ENCODE measurements around the gene GATAD2B.
"Not testable (repeated sequence)": the region's sequence is repeated elsewhere in the genome, so short reads cannot be mapped to it uniquely, and the experiment has no call there.

GATAD2B gene

GRCh38 chr1:153767519-153767918 is 155.3 kb downstream of the GATAD2B start:
- H3K4me1 ChIP-seq (ENCODE audit: low read depth, poor library complexity, severe bottlenecking) = no peaks in the 10 kb centered on the region
- no peak for TF ChIP-seq CTCF (conservative IDR thresholded peaks at IDR 0.05; ENCODE audit: low read depth, low read length)
- H4K20me1 ChIP-seq (ENCODE audit: insufficient read depth) = no peaks in the 10 kb centered on the region
- no peaks in the 10 kb centered on the region for H3K27me3 ChIP-seq (ENCODE audit: insufficient read depth, low read depth)
- no peak overlapping the region for H3K27ac ChIP-seq
- no peaks in the 10 kb centered on the region for H3K36me3 ChIP-seq (ENCODE audit: insufficient read depth)
- no peak overlapping the region for H2AFZ ChIP-seq (ENCODE audit: low read depth)
- no peak overlapping the region for H3K9ac ChIP-seq
- H3K4me3 ChIP-seq (IDR thresholded peaks at IDR 0.05; ENCODE audit: insufficient read depth, low read depth, low read length) = no peak overlapping the region
- no peak overlapping the region for H3K4me2 ChIP-seq
- no peaks in the 10 kb centered on the region for H3K79me2 ChIP-seq (ENCODE audit: insufficient read depth, low read depth)

- not testable (repeated sequence) for H4K20me1 ChIP-seq (ENCODE audit: insufficient read depth); H3K79me2 ChIP-seq (ENCODE audit: insufficient read depth, low read depth); H3K27me3 ChIP-seq (ENCODE audit: insufficient read depth, low read depth); H3K27ac ChIP-seq; H3K9ac ChIP-seq; H3K36me3 ChIP-seq (ENCODE audit: insufficient read depth); H3K4me1 ChIP-seq (ENCODE audit: low read depth, poor library complexity, severe bottlenecking); H3K4me2 ChIP-seq; H2AFZ ChIP-seq (ENCODE audit: low read depth); H3K4me3 ChIP-seq (IDR thresholded peaks at IDR 0.05; ENCODE audit: insufficient read depth, low read depth, low read length)
These were observed 156.1 kb downstream of the GATAD2B start for GRCh38 chr1:153766663-153767062.

GRCh38 chr1:153764310-153764709 is 158.5 kb downstream of the GATAD2B start:
- no peaks in the 10 kb centered on the region for H3K4me1 ChIP-seq (ENCODE audit: low read depth, poor library complexity, severe bottlenecking)
- no peak for TF ChIP-seq CTCF (conservative IDR thresholded peaks at IDR 0.05; ENCODE audit: low read depth, low read length)
- H3K9ac ChIP-seq = no peak overlapping the region
- H3K27me3 ChIP-seq (ENCODE audit: insufficient read depth, low read depth) = no peaks in the 10 kb centered on the region
- H3K4me2 ChIP-seq = no peak overlapping the region
- no peaks in the 10 kb centered on the region for H3K79me2 ChIP-seq (ENCODE audit: insufficient read depth, low read depth)
- no peak overlapping the region for H2AFZ ChIP-seq (ENCODE audit: low read depth)
- H4K20me1 ChIP-seq (ENCODE audit: insufficient read depth) = no peaks in the 10 kb centered on the region
- H3K4me3 ChIP-seq (IDR thresholded peaks at IDR 0.05; ENCODE audit: insufficient read depth, low read depth, low read length) = no peak overlapping the region
- no peaks in the 10 kb centered on the region for H3K36me3 ChIP-seq (ENCODE audit: insufficient read depth)
- no peak overlapping the region for H3K27ac ChIP-seq

DNA sequence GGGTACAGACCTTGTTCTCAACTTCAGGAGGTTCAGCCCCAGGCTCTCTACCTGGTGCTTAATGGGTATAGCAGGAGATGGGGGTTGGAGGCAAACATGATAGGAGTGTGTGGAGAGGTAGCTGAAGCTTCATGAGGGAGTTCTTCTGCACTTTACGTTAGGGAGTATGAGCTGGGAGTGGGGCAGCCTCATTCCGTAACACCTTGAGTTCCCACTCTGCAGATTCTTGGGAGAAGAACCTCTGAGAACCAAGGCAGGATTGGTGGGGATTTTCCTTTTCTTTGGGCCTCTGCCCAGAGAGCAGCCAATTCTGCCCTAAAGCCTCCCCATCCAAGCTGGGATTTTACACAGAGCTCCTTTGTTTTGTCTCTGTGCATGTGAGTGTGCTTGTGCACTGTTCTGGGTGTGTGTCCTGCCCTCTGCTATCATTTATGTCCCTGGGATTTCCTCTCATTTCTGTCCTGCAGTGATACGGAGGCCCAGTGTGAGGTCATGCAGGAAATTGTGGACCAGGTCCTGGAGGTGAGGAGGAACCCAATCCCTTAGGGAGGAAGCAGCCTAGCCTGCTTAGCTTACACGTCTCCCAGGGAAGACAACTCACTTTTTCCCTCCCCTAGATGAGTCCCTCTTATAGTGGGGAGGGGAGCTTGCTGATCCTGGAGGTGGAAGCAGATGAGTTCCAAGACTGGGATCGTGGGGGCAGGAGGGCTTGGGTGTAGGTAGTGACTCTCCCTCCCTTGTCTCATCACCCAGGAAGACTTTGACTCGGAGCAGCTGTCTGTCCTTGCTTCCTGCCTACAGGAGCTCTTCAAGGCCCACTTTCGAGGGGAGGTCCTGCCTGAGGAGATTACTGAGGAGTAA is 159.2 kb downstream of the GATAD2B start:
- Histone ChIP-seq H3K4me2 (no peak overlapping the region), H3K27me3 (ENCODE audit: insufficient read depth, low read depth) (no peaks in the 10 kb centered on the region), H3K79me2 (ENCODE audit: insufficient read depth, low read depth) (no peaks in the 10 kb centered on the region), H3K9ac (no peak overlapping the region), H3K27ac (no peak overlapping the region), H4K20me1 (ENCODE audit: insufficient read depth) (no peaks in the 10 kb centered on the region), H2AFZ (ENCODE audit: low read depth) (no peak overlapping the region), H3K36me3 (ENCODE audit: insufficient read depth) (no peaks in the 10 kb centered on the region), H3K4me3 (IDR thresholded peaks at IDR 0.05; ENCODE audit: insufficient read depth, low read depth, low read length) (no peak overlapping the region), H3K4me1 (ENCODE audit: low read depth, poor library complexity, severe bottlenecking) (no peaks in the 10 kb centered on the region)
- no peak for TF ChIP-seq CTCF (conservative IDR thresholded peaks at IDR 0.05; ENCODE audit: low read depth, low read length)

DNA sequence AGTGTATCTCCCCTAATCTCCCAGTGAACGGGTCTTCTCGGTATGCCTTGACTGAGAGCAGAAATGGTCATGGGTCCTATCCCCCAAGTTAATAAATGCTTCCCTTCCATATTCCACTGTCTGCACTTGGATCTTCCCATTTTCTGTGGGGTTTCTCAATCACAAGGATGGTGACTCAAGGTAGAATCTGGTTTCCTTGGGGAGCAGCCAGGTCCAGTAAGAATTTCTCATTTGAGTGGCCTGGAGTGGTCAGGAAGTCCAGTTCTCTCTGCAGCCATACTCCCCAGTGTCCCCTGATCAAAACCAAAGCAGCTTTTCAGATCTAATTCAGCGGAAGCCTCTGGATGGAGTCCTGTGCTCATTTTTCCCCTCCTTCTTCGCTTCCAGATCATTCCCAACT is 162.3 kb downstream of the GATAD2B start:
- Histone ChIP-seq H3K27ac (no peak overlapping the region), H4K20me1 (ENCODE audit: insufficient read depth) (no peaks in the 10 kb centered on the region), H2AFZ (ENCODE audit: low read depth) (no peak overlapping the region), H3K79me2 (ENCODE audit: insufficient read depth, low read depth) (no peaks in the 10 kb centered on the region), H3K4me1 (ENCODE audit: low read depth, poor library complexity, severe bottlenecking) (no peaks in the 10 kb centered on the region), H3K9ac (no peak overlapping the region), H3K27me3 (ENCODE audit: insufficient read depth, low read depth) (no peaks in the 10 kb centered on the region), H3K4me3 (IDR thresholded peaks at IDR 0.05; ENCODE audit: insufficient read depth, low read depth, low read length) (no peak overlapping the region), H3K4me2 (no peak overlapping the region), H3K36me3 (ENCODE audit: insufficient read depth) (no peaks in the 10 kb centered on the region)
- TF ChIP-seq CTCF (conservative IDR thresholded peaks at IDR 0.05; ENCODE audit: low read depth, low read length) = no peak
